Fibroblast of the aortic adventitia (primary cell): ENCODE data around the gene HSPA8. TPM values are rescaled to one million over a fixed set of nuclear protein-coding genes. Genes with fewer than 3 reads are reported as not detected.

Source experiments
- DNase-seq: peaks from one replicate; pipeline ENCODE4 v3.0.0-alpha.2; 2010; ENCODE audit warnings: low read depth
- H3K4me3 ChIP-seq: 2 replicates; pipeline ENCODE4 v1.5.1; 2011; ENCODE audit warnings: low read depth, mild to moderate bottlenecking, control low read depth, low read length, moderate library complexity
- CTCF ChIP-seq: IDR thresholded peaks from 2 replicates; pipeline ENCODE4 v1.5.1; 2011; ENCODE audit warnings: mild to moderate bottlenecking, low read length, control low read depth, inconsistent platforms; ENCODE audit not compliant: insufficient read depth
- total RNA-seq: library from RNA; depleted of rRNA; stranded (reverse); fragments of >200 nt; gene quantifications from 2 replicates; pipeline ENCODE4 v1.2.3, GENCODE V29; 2012; ENCODE audit warnings: low replicate concordance

HSPA8 gene
- total RNA-seq, 1 donor: 2,934 TPM

- DNase-seq: peak; percentile 80
- H3K4me3 ChIP-seq: no peak overlapping the region
- TF ChIP-seq CTCF: peak; percentile 72
Measured at GRCh38 chr11:123054301-123055065, 7.5 kb downstream of the HSPA8 start.

DNA sequence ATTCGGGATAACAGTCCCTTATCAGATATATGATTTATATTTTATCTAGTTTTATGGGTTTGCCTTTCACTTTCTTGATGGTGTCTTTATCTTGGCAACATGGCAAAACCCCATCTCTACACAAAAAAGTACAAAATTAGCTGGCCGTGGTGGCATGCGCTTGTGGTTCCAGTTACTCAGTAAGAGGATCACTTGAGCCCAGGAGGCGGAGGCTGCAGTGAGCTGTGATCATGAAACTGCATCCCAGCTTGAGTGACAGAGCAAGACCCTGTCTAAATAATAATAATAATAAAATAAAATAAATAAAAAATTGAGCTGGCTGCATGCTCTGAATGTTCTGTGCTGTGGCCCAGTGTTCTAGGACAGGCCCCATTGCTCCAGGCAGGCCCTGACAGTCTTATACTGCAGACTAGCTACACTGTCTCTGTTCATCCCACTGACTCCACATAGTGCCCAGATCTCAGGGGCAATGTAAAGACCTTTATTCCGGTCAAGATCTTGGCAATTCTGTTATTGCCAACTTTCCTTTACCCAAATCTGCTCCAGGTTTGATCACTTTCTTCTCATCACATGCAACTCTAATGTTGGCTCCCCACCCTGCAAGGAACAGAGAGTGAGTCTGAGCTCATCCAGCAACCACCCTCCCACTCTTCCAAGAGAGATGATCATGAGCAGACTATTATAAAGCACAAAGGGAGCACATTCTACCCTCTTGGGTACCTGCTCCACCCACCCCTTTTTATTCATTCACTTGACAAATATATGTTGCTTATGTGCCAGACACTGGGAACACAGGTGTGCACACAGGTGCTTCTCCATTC is 8.8 kb downstream of the HSPA8 start:
- TF ChIP-seq CTCF: no peak
- H3K4me3 ChIP-seq: no peak overlapping the region
- no peak for DNase-seq

DNA sequence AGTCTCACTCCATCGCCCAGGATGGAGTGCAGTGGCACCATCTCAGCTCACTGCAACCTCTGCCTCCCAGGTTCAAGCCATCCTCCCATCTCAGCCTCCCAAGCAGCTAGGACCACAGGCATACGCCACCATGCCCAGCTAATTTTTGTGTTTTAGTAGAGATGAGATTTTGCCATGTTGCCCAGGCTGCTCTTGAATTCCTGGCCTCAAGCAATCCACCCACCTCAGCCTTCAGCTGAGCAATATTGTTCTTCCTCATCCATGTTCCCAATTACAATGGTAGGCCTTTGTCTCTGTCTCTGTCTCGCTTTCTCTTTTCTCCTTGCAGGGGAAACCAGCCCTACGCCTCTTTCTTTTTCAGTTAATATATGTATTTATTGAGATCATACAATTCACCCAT is 10.3 kb downstream of the HSPA8 start:
- no peak overlapping the region for H3K4me3 ChIP-seq
- TF ChIP-seq CTCF: no peak
- no peak for DNase-seq

GRCh38 chr11:123051146-123051545 is 10.8 kb downstream of the HSPA8 start:
- no peak overlapping the region for H3K4me3 ChIP-seq
- no peak for DNase-seq
- no peak for TF ChIP-seq CTCF

- DNase-seq: no peak
- H3K4me3 ChIP-seq: no peak overlapping the region
- TF ChIP-seq CTCF: no peak
Measured at GRCh38 chr11:123047947-123048293, 14.0 kb downstream of the HSPA8 start.

DNA sequence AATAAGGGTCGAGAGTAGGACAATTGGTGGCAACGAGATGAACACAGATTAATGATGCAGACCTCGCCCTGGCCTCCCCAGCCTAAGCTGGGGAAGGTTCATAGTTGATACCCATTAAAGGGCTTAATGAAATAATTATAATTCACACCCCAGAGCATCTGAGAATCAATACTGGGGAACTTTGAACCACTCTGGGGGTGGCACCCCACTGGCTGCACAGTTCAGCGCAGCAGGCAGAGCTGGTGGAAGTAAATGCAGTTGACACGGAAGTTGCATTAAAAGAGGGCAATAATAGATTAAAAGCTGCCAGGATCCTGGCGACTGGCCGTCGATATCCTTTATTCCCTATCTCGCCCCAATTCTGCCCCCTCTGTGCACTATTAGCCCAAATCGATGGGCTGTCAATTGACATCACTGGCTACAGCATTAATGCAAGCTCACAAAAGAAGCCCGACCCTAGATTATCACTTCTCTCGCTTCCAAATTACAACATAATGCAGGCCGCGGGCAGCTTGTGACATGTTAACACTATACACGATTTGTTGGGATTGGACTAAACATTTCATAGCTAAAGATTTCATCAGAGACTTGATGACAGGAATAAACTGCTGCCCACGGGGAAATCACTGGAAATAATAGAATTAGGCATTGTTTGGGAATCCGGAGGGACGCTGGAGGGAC is 14.5 kb downstream of the HSPA8 start:
- H3K4me3 ChIP-seq: no peak overlapping the region
- DNase-seq: no peak
- no peak for TF ChIP-seq CTCF
